ENCODE data around the gene CAPZB. TPM values are rescaled to one million over a fixed set of nuclear protein-coding genes. Genes with fewer than 3 reads are reported as not detected.
A peak's percentile ranks its signal among the peaks of the same experiment; 100 is the strongest.

Gene CAPZB
- total and polyA plus RNA-seq, 2 of the 4 experiments (the other 2 are of a cell fraction), result 216 to 304 TPM

DNA sequence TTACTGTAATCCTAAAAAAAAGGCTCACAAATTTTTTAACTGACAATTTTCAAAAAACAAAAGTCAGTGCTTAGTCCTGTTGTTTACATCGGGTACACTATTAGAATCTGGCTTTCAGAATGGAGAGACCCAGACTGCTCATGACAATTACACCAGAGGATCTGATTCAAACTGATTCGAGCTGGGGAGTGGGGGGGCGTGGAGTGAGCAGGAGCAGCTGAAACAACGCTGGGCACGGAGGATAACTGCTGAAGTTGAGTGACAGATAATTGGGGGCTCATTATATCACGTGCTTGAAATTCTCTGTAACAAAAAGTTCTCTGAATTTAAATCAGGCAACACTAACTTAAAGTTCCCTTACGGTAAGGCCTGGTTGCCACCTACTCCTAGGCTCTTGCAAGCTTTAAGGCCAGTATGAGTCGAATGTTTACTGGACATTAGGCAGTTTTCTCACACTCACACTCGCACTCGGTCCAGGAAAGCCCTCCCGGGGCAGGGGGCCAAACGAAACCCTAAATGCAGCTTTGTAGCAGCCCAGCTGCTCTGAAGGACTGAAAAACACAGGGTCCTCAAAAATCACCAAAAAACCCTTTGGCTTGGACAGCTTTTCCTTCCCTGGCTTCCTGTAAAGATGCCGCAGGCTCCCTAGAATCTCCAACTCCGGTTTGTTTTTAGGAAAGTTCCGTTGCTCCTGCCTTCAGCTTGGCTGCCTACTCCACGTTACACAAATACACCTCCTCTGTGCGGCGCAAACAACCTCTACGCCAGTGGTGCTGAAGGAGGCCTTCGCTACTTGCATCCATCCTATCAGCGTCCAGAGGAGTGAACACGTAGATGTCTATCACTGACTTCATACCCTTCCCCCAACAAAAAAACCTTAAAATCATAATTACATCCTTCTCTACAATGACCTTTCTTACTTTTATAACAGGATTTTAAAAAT, 42.9 kb downstream of the CAPZB start:
- peak overlapping the region; percentile 57; the same call in 1 of the 2 replicates for H2AK5ac ChIP-seq (ENCODE audit: low read depth, low read length)
- peak overlapping the region; percentile 30 for H2BK120ac ChIP-seq (ENCODE audit: low read depth, low read length)
- H2AK9ac ChIP-seq (replicated peaks; ENCODE audit: low read depth, low read length, poor library complexity), result peak overlapping the region; percentile 82
- WGBS, 2 experiments (ENCODE audit: extremely low coverage in 2 of 2, insufficient read length in 1 of 2), result 47% methylated on average over 7 of the region's 22 CpGs; no CpG with 5 or more reads in 1 of the 2 experiments
- peak overlapping the region; percentile 44; the same call in 1 of the 2 replicates for H3K27ac ChIP-seq (ENCODE audit: insufficient read depth, low read length)
- peak overlapping the region; percentile 57 for H4K91ac ChIP-seq (ENCODE audit: insufficient read depth, low read depth, low read length)
- H4K20me1 ChIP-seq (ENCODE audit: insufficient read depth, low read length), result peaks cover 93% of the 10 kb centered on the region
- peaks cover 45% of the 10 kb centered on the region for H3K9me1 ChIP-seq (ENCODE audit: insufficient read depth, low read length)
- peak overlapping the region; percentile 57 for H3K14ac ChIP-seq (replicated peaks; ENCODE audit: low read depth, low read length)
- peak overlapping the region; percentile 77; the same call in 1 of the 2 replicates for H3K23ac ChIP-seq (ENCODE audit: low read depth, low read length)
- H4K5ac ChIP-seq (ENCODE audit: low read depth, low read length), result peak overlapping the region; percentile 83
- peaks cover 13% of the 10 kb centered on the region for H3K36me3 ChIP-seq (ENCODE audit: control insufficient read depth, insufficient read depth, low read length)
- H3K79me1 ChIP-seq (ENCODE audit: low read depth in 1 of 2, low read length in 2 of 2), result peaks cover 42 to 94% of the 10 kb centered on the region in 2 experiments
- H3K18ac ChIP-seq (ENCODE audit: low read depth, low read length), result peak overlapping the region; percentile 71
- peak; percentile 60 for DNase-seq
- CTCF ChIA-PET, result interaction anchor here (0.8 to 1.0 kb wide), 3 partner anchors 13 to 52 kb away, joined by 3 to 4 read pairs (median 3); no protein-coding TSS in a partner anchor
- H2BK20ac ChIP-seq (ENCODE audit: low read depth, low read length), result no peak overlapping the region
- peak overlapping the region; percentile 35; the same call in 1 of the 2 replicates for H3K9ac ChIP-seq (ENCODE audit: low read depth, low read length)
- H3K9me3 ChIP-seq (ENCODE audit: control insufficient read depth, insufficient read depth, low read length), result no peaks in the 10 kb centered on the region
- in situ Hi-C loops (cut with MboI; ENCODE audit: low sequenced_read_pairs) (no loop called here), intact Hi-C loops (cut with micrococcal nuclease) (no loop called here), dilution Hi-C loops (cut with HindIII; ENCODE audit: low sequenced_read_pairs, unreplicated experiment) (no loop called here)
- ATAC-seq (ENCODE audit: low read depth), result peak; percentile 42
- peak overlapping the region; percentile 9 to 69; a peak in 3 of 4 replicates for H4K8ac ChIP-seq (ENCODE audit: low read depth in 2 of 2, low read length in 2 of 2)
- H3K4me2 ChIP-seq (ENCODE audit: low read depth, low read length), result peak overlapping the region; percentile 53
- POLR2A ChIA-PET (ENCODE audit: unreplicated experiment), result interaction anchor here (0.6 kb wide), 1 partner anchor 1052 kb away, joined by 3 read pairs; no protein-coding TSS in a partner anchor
- no peak overlapping the region for H3K4me3 ChIP-seq (ENCODE audit: insufficient read depth, low read depth, low read length)
- H3K4me1 ChIP-seq (ENCODE audit: control insufficient read depth, insufficient read depth, low read length), result peaks cover 41% of the 10 kb centered on the region
- no peak overlapping the region for H2AFZ ChIP-seq (replicated peaks; ENCODE audit: low read length, poor library complexity)
- no peak overlapping the region for H2BK15ac ChIP-seq (ENCODE audit: low read depth, low read length)
- BruUV-seq (replicated peaks), result no TSS peak
- peak overlapping the region; percentile 59 for H2BK5ac ChIP-seq (ENCODE audit: low read depth, low read length, poor library complexity, severe bottlenecking)
- H3K56ac ChIP-seq (ENCODE audit: extremely low read depth, insufficient read depth, low read length), result peak overlapping the region; percentile 44
- H3K4ac ChIP-seq (ENCODE audit: low read depth, low read length), result peak overlapping the region; percentile 69
- TF ChIP-seq SMC3 (IDR thresholded peaks at IDR 0.05; ENCODE audit: low read depth, low read length) (no peak), POLR2A (IDR thresholded peaks at IDR 0.05; ENCODE audit: low read depth, low read length) (no peak), NFE2L2 (IDR thresholded peaks at IDR 0.05; ENCODE audit: low read depth, low read length) (no peak), MAFK (IDR thresholded peaks at IDR 0.05; ENCODE audit: low read depth, low read length) (no peak), BHLHE40 (IDR thresholded peaks at IDR 0.05; ENCODE audit: low read depth, low read length) (0 out of 2 replicates have a peak, but pooled peaks have one; percentile 12), FOS (IDR thresholded peaks at IDR 0.05; ENCODE audit: low read depth, low read length) (no peak), CHD1 (IDR thresholded peaks at IDR 0.05; ENCODE audit: low read depth, low read length) (no peak)
- TF ChIP-seq, protein P1, sequence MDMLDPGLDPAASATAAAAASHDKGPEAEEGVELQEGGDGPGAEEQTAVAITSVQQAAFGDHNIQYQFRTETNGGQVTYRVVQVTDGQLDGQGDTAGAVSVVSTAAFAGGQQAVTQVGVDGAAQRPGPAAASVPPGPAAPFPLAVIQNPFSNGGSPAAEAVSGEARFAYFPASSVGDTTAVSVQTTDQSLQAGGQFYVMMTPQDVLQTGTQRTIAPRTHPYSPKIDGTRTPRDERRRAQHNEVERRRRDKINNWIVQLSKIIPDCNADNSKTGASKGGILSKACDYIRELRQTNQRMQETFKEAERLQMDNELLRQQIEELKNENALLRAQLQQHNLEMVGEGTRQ (IDR thresholded peaks at IDR 0.05; ENCODE audit: low read depth, low read length), result no peak
- no peaks in the 10 kb centered on the region for H3K27me3 ChIP-seq (ENCODE audit: control insufficient read depth, insufficient read depth, low read length)
